Neural cell (in vitro differentiated cells): ENCODE data around the gene GTPBP6. TPM values are rescaled to one million over a fixed set of nuclear protein-coding genes. Genes with fewer than 3 reads are reported as not detected.

Experiments used
- H2AFZ ChIP-seq: fragments of 200-600, 300-800 bp; sonication (generic), shearing (Covaris generic); 2 replicates; pipeline ENCODE4 v1.6.0; 2014; ENCODE audit warnings: low read depth, mild to moderate bottlenecking, antibody characterized with exemption, low read length, moderate library complexity
- H3F3A ChIP-seq: fragments of 200-600 bp; shearing (Covaris generic); 2 replicates; pipeline ENCODE4 v1.6.1; 2016; ENCODE audit warnings: mild to moderate bottlenecking, moderate library complexity, mixed read lengths, antibody characterized with exemption, low read length; ENCODE audit not compliant: insufficient read depth, poor library complexity, severe bottlenecking
- H3K27ac ChIP-seq: fragments of 200-600, 300-800 bp; sonication (generic), shearing (Covaris generic); 2 replicates; pipeline ENCODE4 v1.5.1; 2014; ENCODE audit warnings: mild to moderate bottlenecking, low read length, moderate library complexity
- H3K27me3 ChIP-seq: fragments of 300-800, 200-600 bp; sonication (generic), shearing (Covaris generic); 2 replicates; pipeline ENCODE4 v1.6.0; 2014; ENCODE audit warnings: mild to moderate bottlenecking, low read depth, low read length, moderate library complexity; ENCODE audit not compliant: insufficient read depth
- H3K36me3 ChIP-seq: fragments of 300-800, 200-600 bp; sonication (generic), shearing (Covaris generic); 2 replicates; pipeline ENCODE4 v1.5.1; 2014; ENCODE audit warnings: mild to moderate bottlenecking, antibody characterized with exemption, low read length, moderate library complexity; ENCODE audit not compliant: insufficient read depth
- H3K4me2 ChIP-seq: fragments of 300-800, 200-600 bp; sonication (generic), shearing (Covaris generic); 2 replicates; pipeline ENCODE4 v1.6.0; 2014; ENCODE audit warnings: mild to moderate bottlenecking, low read length
- H3K4me3 ChIP-seq: fragments of 300-800, 200-600 bp; sonication (generic), shearing (Covaris generic); 2 replicates; pipeline ENCODE4 v1.5.1; 2014; ENCODE audit warnings: mild to moderate bottlenecking, low read length, moderate library complexity
- H3K79me2 ChIP-seq: fragments of 200-600 bp; shearing (Covaris generic); replicated peaks from 2 replicates; pipeline ENCODE4 v1.6.0; 2014; ENCODE audit warnings: mild to moderate bottlenecking, low read length, moderate library complexity; ENCODE audit not compliant: insufficient read depth
- H3K9ac ChIP-seq: fragments of 300-800, 200-600 bp; sonication (generic), shearing (Covaris generic); 2 replicates; pipeline ENCODE4 v1.6.1; 2016; ENCODE audit warnings: mild to moderate bottlenecking, low read length, mixed read lengths
- H3K9me2 ChIP-seq: fragments of 200-600 bp; shearing (Covaris generic); 2 replicates; pipeline ENCODE4 v1.6.1; 2016; ENCODE audit warnings: mild to moderate bottlenecking, low read length, mixed read lengths; ENCODE audit not compliant: insufficient read depth
- H3K9me3 ChIP-seq: fragments of 200-600, 300-800 bp; sonication (generic), shearing (Covaris generic); 2 replicates; pipeline ENCODE4 v1.6.1; 2016; ENCODE audit warnings: mild to moderate bottlenecking, mixed run types, low read length, moderate library complexity, mixed read lengths
- H4K20me1 ChIP-seq: fragments of 200-600 bp; shearing (Covaris generic); 2 replicates; pipeline ENCODE4 v1.6.1; 2016; ENCODE audit warnings: mild to moderate bottlenecking, mixed run types; ENCODE audit not compliant: insufficient read depth
- EP300 ChIP-seq: fragments of 450-650 bp; conservative IDR thresholded peaks from 2 replicates; pipeline ENCODE4 v1.6.1; 2014; ENCODE audit warnings: antibody characterized with exemption, mild to moderate bottlenecking, moderate library complexity; ENCODE audit not compliant: poor library complexity, severe bottlenecking
- MXI1 ChIP-seq: fragments of 450-650 bp; conservative IDR thresholded peaks from 2 replicates; pipeline ENCODE4 v1.6.1; 2014; ENCODE audit warnings: antibody characterized with exemption, mild to moderate bottlenecking; ENCODE audit not compliant: poor library complexity, severe bottlenecking
- POLR2AphosphoS5 ChIP-seq: IDR thresholded peaks from 2 replicates; pipeline ENCODE4 v1.6.1; 2012
- RAD21 ChIP-seq: fragments of 450-650 bp; conservative IDR thresholded peaks from 2 replicates; pipeline ENCODE4 v1.6.1; 2014; ENCODE audit warnings: antibody characterized with exemption, mild to moderate bottlenecking, moderate library complexity
- SMC3 ChIP-seq: fragments of 450-650 bp; conservative IDR thresholded peaks from 2 replicates; pipeline ENCODE4 v1.6.1; 2014; ENCODE audit warnings: antibody characterized with exemption, mild to moderate bottlenecking, moderate library complexity; ENCODE audit not compliant: poor library complexity
- TAF1 ChIP-seq: IDR thresholded peaks from 2 replicates; pipeline ENCODE4 v1.6.1; 2012; ENCODE audit warnings: low read depth
- polyA plus RNA-seq: library from polyadenylated mRNA; depleted of rRNA; stranded (reverse); fragments of >200 nt; gene quantifications from 2 replicates; pipeline ENCODE4 v1.2.3, GENCODE V29; 2014
- TF ChIP-seq, protein P1 (sequence below): IDR thresholded peaks from 2 replicates; pipeline ENCODE4 v1.6.1; 2012; ENCODE audit warnings: borderline replicate concordance
- TF ChIP-seq, protein P2 (sequence below): fragments of 450-650 bp; IDR thresholded peaks from 2 replicates; pipeline ENCODE4 v1.5.1; 2014; ENCODE audit warnings: antibody characterized with exemption, mild to moderate bottlenecking, moderate library complexity; ENCODE audit not compliant: poor library complexity, severe bottlenecking

The GTPBP6 gene
- polyA plus RNA-seq, 1 donor from 2014 or later, result 23.6 TPM

DNA sequence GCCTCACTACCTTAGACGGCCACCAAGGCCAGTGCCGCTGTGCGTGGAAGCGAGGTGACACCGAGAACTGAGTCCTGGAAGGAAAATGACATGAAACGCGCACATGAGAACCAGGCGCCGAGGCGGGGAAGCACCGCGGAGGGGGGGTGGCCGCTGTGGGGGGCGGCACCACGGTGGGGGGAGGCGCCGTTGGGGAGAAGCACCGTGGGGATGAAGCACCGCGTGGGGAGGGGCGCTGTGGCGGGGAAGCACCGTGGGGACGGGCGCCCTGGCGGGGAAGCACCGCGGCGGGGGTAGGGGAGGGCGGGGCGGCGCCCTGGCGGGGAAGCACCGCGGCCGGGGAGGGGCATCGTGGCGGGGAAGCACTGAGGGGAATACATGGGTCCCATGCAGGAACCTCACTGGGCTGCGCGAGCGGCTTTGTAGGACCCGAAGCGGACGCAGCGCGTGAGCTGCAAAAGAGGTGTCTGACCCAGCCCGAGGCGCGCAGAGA, 40.1 kb upstream of the GTPBP6 start:
- TF ChIP-seq TAF1, result no peak
- no peak overlapping the region for H3K4me3 ChIP-seq
- H2AFZ ChIP-seq, result no peak overlapping the region
- H3K4me2 ChIP-seq, result no peak overlapping the region
- no peak overlapping the region for H3K27ac ChIP-seq
- H3K27me3 ChIP-seq, result no peaks in the 10 kb centered on the region
- no peak overlapping the region for H3K9ac ChIP-seq
- peaks cover 16% of the 10 kb centered on the region for H3K9me3 ChIP-seq
- H3K79me2 ChIP-seq, result no peaks in the 10 kb centered on the region
- H4K20me1 ChIP-seq, result no peaks in the 10 kb centered on the region
- peaks cover 13% of the 10 kb centered on the region for H3K36me3 ChIP-seq
- no peaks in the 10 kb centered on the region for H3K9me2 ChIP-seq
- H3F3A ChIP-seq, result no peaks in the 10 kb centered on the region

DNA sequence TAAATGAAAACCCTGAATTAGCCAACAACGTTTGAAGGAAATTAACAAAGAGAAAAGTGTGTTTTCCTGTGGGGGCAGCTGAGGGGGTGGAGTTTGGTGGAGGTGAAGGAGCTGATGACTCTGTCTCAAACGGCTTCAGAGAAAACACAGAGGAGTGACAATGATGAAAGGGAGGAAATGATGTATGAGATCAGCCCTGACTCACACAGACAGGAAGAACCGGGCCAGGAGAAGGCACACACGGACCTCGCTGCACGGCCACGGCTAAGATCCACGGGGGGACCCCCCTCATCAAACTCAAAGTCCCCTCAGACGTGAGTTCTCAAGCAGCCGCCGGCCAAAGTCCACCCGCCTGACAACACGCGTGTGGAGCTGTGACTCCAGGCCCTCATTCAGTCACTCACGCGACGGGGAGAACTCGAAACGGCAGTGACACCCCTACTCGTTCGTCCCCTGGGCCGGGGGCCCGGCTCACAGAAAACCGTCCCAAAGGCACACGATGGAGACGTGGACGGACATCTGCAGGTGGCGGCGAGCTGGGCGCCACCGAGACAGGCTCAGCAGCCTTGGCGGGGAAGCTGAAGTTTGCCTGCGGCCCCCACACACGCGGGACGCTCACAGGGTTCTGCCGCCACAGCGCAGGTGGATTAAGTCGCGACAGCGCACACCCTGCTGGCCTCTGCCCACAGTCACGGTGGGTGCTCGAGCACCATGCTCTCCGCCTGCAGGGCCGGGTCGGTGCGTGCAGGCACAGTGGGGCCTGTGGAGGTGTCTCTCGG, 39.3 kb upstream of the GTPBP6 start:
- no peak for TF ChIP-seq POLR2AphosphoS5
- no peak for TF ChIP-seq SMC3
- Histone ChIP-seq H3K9me3 (peaks cover 9% of the 10 kb centered on the region), H3K4me3 (no peak overlapping the region), H3K4me2 (no peak overlapping the region), H4K20me1 (no peaks in the 10 kb centered on the region), H3K36me3 (peaks cover 13% of the 10 kb centered on the region), H3K9me2 (no peaks in the 10 kb centered on the region), H3K79me2 (no peaks in the 10 kb centered on the region), H3K9ac (no peak overlapping the region), H2AFZ (no peak overlapping the region), H3F3A (no peaks in the 10 kb centered on the region), H3K27ac (no peak overlapping the region), H3K27me3 (no peaks in the 10 kb centered on the region)

DNA sequence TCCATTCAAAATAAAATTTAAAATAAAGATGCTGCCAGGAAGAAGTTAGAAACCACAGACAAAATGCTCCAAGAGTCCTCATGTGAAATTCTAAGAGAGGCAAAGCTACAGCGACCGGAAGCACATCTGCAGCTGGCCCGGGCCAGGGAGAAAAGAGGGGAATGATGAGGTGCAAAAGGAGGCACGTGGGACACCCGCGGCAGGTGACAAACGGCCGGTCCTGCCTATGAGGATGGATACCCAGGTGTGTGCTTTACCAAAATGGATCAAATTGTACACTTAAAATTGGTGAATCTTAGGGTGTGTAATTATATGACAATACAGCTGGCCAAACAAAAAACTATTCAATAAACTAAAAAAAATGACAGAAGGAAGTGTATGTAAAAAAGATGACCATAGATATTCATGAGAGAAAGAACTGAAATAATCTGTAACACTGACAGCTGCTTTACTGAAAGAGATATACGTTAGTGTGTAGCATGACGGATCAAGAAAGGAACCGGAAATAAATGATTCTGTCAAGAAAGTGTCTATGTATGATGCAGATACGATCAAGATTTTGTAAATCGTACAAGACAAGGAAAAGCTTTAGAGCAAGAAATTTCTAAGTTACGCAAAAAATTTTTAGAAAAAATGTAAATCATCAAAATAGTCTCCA, 38.6 kb upstream of the GTPBP6 start:
- Histone ChIP-seq H3K36me3 (peaks cover 13% of the 10 kb centered on the region), H3K9me3 (peaks cover 9% of the 10 kb centered on the region)
- TF ChIP-seq, protein P1, sequence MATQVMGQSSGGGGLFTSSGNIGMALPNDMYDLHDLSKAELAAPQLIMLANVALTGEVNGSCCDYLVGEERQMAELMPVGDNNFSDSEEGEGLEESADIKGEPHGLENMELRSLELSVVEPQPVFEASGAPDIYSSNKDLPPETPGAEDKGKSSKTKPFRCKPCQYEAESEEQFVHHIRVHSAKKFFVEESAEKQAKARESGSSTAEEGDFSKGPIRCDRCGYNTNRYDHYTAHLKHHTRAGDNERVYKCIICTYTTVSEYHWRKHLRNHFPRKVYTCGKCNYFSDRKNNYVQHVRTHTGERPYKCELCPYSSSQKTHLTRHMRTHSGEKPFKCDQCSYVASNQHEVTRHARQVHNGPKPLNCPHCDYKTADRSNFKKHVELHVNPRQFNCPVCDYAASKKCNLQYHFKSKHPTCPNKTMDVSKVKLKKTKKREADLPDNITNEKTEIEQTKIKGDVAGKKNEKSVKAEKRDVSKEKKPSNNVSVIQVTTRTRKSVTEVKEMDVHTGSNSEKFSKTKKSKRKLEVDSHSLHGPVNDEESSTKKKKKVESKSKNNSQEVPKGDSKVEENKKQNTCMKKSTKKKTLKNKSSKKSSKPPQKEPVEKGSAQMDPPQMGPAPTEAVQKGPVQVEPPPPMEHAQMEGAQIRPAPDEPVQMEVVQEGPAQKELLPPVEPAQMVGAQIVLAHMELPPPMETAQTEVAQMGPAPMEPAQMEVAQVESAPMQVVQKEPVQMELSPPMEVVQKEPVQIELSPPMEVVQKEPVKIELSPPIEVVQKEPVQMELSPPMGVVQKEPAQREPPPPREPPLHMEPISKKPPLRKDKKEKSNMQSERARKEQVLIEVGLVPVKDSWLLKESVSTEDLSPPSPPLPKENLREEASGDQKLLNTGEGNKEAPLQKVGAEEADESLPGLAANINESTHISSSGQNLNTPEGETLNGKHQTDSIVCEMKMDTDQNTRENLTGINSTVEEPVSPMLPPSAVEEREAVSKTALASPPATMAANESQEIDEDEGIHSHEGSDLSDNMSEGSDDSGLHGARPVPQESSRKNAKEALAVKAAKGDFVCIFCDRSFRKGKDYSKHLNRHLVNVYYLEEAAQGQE, result no peak
- TF ChIP-seq SMC3 (no peak), POLR2AphosphoS5 (no peak), RAD21 (no peak), MXI1 (no peak), EP300 (no peak)
- TF ChIP-seq, protein P2, sequence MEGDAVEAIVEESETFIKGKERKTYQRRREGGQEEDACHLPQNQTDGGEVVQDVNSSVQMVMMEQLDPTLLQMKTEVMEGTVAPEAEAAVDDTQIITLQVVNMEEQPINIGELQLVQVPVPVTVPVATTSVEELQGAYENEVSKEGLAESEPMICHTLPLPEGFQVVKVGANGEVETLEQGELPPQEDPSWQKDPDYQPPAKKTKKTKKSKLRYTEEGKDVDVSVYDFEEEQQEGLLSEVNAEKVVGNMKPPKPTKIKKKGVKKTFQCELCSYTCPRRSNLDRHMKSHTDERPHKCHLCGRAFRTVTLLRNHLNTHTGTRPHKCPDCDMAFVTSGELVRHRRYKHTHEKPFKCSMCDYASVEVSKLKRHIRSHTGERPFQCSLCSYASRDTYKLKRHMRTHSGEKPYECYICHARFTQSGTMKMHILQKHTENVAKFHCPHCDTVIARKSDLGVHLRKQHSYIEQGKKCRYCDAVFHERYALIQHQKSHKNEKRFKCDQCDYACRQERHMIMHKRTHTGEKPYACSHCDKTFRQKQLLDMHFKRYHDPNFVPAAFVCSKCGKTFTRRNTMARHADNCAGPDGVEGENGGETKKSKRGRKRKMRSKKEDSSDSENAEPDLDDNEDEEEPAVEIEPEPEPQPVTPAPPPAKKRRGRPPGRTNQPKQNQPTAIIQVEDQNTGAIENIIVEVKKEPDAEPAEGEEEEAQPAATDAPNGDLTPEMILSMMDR, result no peak

More for the DNA sequence above, 38.6 kb upstream of the GTPBP6 start:
- Histone ChIP-seq H3K79me2 (no peaks in the 10 kb centered on the region), H3K9ac (no peak overlapping the region), H3K27me3 (no peaks in the 10 kb centered on the region), H2AFZ (no peak overlapping the region), H3K27ac (no peak overlapping the region), H4K20me1 (no peaks in the 10 kb centered on the region), H3K9me2 (no peaks in the 10 kb centered on the region), H3K4me2 (no peak overlapping the region), H3K4me3 (no peak overlapping the region), H3F3A (no peaks in the 10 kb centered on the region)
